GM13977 (cell line): ENCODE data around the gene BTG4.

Experiments
- DNase-seq: peaks from one replicate; pipeline ENCODE4 v3.0.0; 2012; ENCODE audit warnings: low spot score
- in situ Hi-C: fragments of 300-500 bp; cut with MboI; formaldehyde crosslinking; loops from one replicate; pipeline ENCODE4 v1.12.0; 2022; ENCODE audit warnings: low sequenced_read_pairs, low pct_unique_long_range_greater_than_20kb, mixed read lengths, inconsistent platforms; ENCODE audit not compliant: unreplicated experiment
- TF ChIP-seq, protein P1 (sequence below): IDR thresholded peaks from 2 replicates; pipeline ENCODE4 v1.5.1; 2012; ENCODE audit warnings: mild to moderate bottlenecking, control low read depth; ENCODE audit not compliant: insufficient read depth; ENCODE audit errors: extremely low read depth, missing control alignments

The BTG4 gene

DNA sequence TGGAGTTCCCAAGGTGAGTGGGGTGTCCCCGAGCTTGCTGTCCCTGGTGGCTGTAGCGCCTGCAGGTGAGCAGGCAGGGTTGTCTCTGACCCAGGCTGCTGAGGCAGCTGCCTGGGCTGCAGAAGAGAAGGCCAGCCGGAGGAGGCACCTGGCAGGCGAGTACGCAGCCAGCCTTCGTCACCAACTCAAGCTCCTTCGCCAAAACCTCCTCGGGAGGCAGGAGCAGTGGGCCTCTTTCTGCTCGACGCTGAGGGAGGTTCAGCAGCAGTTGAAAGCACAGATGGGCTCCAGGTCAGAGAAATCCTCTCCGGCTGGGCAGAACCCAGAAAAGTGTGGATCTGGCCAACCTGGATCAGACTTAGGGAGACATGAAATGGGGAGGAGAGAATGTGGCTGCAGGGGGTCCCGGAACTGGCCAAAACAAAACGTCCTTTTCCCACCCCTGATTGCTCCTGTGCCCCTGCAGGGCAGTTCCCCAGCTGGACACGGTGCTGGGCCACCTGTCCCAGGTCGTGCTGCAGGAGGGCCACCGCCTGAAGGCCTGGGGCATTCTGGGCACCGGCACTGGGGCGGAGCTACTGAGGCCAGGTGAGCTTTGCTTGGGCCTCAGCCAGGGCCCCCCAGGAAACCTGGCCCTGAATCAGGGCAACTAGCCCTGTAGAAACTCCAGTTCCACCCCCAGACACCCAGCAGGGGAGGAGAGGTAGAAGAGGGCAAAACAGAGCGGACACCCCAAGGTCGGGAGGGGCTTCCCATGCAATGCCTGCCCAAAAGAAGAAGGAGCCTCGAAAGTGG is 56.7 kb downstream of the BTG4 start:
- DNase-seq = peak; percentile 4
- in situ Hi-C loops = no loop called here
- TF ChIP-seq, protein P1, sequence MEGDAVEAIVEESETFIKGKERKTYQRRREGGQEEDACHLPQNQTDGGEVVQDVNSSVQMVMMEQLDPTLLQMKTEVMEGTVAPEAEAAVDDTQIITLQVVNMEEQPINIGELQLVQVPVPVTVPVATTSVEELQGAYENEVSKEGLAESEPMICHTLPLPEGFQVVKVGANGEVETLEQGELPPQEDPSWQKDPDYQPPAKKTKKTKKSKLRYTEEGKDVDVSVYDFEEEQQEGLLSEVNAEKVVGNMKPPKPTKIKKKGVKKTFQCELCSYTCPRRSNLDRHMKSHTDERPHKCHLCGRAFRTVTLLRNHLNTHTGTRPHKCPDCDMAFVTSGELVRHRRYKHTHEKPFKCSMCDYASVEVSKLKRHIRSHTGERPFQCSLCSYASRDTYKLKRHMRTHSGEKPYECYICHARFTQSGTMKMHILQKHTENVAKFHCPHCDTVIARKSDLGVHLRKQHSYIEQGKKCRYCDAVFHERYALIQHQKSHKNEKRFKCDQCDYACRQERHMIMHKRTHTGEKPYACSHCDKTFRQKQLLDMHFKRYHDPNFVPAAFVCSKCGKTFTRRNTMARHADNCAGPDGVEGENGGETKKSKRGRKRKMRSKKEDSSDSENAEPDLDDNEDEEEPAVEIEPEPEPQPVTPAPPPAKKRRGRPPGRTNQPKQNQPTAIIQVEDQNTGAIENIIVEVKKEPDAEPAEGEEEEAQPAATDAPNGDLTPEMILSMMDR = no peak

GRCh38 chr11:111454561-111455192 is 57.5 kb downstream of the BTG4 start:
- TF ChIP-seq, protein P1 = peak; percentile 39
- peak; percentile 67 for DNase-seq
- in situ Hi-C loops = no loop called here

DNA sequence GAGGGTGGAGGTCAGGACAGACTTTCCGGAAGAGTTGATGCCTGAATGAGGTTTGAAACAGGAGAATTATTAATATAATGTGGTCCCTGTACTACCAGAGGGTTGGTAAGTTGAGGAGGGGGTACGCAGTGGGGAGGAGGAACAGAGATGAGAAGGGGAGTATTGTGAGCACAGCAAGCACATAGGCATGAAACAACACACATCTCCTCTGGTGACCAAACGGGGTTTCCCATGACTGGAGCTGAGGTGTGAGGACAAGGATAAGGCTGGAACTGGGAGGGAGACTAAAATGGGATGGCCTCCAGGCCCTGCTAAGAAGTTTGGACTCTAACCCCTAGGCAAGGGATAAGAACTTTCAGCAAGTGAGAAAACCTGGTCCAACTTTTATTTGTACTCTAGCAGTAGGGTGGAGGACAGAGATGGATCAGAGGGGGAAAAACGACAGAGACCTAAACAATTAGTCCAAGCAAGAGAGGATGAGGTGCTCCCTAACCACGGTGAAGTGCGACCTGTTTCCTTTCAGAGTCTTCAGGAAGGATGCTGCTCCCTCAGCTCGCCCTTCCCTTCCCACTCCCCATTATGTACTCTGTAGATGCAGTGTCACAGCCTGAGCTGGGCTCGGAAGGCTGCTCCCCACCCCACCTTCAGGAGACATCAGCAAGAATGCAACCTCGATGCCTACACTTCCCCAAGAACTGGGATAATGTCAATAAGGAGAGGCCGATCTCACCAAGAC is 59.2 kb downstream of the BTG4 start:
- DNase-seq = no peak
- in situ Hi-C loops = no loop called here
- TF ChIP-seq, protein P1 = no peak

- DNase-seq = no peak
- TF ChIP-seq, protein P1 = no peak
- in situ Hi-C loops = no loop called here
Observed at GRCh38 chr11:111452146-111452545, 60.0 kb downstream of the BTG4 start.

- TF ChIP-seq, protein P1 = no peak
- peak; percentile 57 for DNase-seq
- in situ Hi-C loops = no loop called here
Observed at GRCh38 chr11:111450480-111451320, 61.5 kb downstream of the BTG4 start.
